Inflammatory macrophage treated with lipopolysaccharide for 1 hour (primary cell): Measurements from ENCODE around the gene RMND5B.
A peak's percentile ranks its signal among the peaks of the same experiment; 100 is the strongest.
"Not testable (repeated sequence)": the region's sequence is repeated elsewhere in the genome, so short reads cannot be mapped to it uniquely, and the experiment has no call there.

Experiments used
- DNase-seq, 2 donors: peaks; one replicate each; pipeline ENCODE4 v3.0.0-alpha.2; 2020 to 2022

Gene RMND5B

GRCh38 chr5:178130576-178131445, at the start of gene RMND5B:
TSS of gene RMND5B (plus strand) at chr5:178131014. CDS start at chr5:178138120, 7,106 bp downstream.
- DNase-seq, result peak; percentile 71 to 81

GRCh38 chr5:178081571-178082243, 49.1 kb upstream of the RMND5B start:
- no peak for DNase-seq

- no peak for DNase-seq
Observed at GRCh38 chr5:178083922-178084321, 46.9 kb upstream of the RMND5B start.

GRCh38 chr5:178085316-178085715, 45.5 kb upstream of the RMND5B start:
- DNase-seq, result no peak

- no peak for DNase-seq
Observed at GRCh38 chr5:178086266-178086665, 44.5 kb upstream of the RMND5B start.

DNA sequence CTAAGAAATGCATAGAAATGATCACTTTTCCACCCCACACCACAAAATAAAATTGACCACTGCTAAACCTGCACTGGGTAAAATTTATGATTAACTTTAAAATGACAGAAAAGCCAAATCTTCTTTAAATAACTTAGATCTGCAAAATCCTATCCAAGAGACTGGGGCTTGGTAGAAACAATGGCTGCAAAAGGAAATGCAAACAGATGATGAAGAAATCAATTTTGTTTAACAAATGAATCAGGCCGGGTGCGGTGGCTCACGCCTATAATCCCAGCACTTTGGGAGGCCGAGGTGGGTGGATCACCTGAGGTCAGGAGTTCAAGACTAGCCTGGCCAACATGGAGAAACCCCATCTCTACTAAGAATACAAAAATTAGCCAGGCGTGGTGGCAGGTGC, 43.6 kb upstream of the RMND5B start:
- not testable (repeated sequence) for DNase-seq

GRCh38 chr5:178090856-178091255, 40.0 kb upstream of the RMND5B start:
- no peak for DNase-seq

- no peak for DNase-seq
Observed at GRCh38 chr5:178093134-178093533, 37.7 kb upstream of the RMND5B start.

DNA sequence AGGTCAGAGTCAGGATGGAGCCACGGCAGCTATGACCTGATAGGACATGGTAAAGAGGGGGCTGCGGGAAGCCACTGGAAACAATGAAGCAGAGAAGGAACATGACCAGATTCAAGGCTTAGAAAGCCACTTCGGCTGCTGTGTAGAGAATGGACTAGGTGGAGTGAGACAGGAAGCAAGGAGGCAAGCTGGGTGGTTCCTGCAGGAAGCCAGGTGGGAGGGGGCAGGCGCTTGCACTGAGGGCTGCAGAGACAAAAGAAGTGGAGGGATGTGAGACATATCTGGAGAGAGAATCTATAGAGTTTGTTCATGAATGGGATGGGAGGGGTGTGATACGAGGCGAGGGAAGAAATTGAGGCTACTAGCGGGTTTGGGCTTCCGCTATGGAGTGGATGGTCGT, 36.5 kb upstream of the RMND5B start:
- DNase-seq, result no peak

DNA sequence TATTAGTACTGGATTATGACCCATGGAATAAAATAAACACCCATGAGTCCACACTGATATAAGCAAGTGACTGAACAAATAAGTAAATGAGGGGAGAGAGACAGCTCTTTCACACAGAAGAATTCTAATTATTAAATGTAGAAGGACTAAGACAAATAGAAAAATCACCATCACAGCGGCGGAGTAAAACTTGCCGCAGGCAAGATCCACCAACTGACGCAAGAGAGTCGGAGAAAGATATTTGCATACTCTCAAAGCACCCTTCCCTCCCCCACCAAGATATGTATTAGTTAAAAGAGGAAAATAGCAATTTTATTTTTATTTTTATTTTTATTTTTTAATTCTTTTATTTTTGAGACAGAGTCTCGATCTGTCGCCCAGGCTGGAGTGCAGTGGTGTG, 32.1 kb upstream of the RMND5B start:
- DNase-seq, result no peak

DNA sequence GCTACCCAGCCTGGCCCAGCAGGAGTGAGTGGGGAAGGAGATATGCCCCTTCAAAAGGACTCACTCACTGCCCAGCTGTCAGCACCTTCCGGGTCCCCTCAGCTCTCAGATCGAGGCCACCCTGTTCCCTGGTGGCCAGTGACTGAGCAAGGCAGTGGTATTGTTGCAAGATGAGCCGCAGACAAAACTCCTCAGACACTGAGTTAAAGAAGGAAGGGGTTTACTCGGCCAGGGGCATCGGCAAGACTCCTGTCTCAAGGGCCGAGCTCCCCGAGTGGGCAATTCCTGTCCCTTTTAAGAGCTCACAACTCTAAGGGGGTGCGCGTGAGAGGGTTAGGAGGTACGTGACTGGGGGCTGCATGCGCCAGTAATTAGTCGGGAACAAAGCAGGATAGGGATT, 27.2 kb upstream of the RMND5B start:
- no peak for DNase-seq

GRCh38 chr5:178104492-178104891, 26.3 kb upstream of the RMND5B start:
- DNase-seq, result no peak

DNA sequence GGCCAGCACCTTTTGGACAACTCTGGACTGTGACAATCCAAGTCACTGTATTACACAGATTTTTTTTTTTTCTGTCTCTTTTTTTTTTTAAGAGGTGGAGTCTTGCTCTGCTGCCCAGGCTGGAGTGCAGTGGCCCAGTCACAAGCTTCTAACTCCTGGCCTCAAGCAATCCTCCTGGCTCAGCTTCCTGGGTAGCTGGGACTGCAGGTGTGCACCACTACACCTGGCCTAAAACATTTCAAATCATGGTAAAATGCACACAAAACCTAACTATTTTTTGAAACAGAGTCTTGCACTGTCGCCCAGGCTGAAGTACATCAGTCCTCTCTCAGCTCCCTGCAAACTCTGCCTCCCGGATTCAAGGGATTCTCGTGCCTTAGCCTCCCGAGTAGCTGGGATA, 24.7 kb upstream of the RMND5B start:
- no peak for DNase-seq

DNA sequence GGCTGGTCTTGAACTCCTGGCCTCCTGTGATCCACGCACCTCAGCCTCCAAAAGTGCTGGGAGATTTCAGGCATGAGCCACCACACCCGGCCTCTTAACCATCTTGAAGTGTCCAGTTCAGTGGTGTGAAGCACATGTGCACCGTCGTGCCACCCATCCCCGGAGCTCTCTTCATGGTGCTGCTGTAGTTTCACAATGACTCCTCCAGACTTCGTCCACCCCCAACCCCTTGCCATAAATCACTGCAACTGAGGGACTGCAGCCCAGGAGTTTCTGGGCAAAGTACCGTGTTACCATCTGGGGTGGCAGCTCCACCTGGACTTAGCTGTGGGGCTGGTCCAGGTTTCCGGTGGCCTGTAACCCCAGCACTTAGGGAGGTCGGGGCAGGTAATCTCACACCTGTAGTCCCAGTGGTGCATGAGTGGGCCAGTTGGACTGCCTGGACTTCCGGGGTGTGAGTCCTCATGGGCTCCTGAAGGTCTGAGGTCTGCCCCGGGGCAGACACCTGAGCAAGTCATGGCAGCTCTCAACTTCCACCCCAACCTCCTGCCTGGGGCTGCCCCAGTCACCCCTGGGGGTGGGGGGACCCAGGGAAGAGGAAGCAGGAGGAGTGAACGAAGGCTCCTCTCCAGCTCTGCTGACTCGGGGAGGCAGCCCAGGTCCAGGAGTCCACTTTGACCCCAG, 24.1 kb upstream of the RMND5B start:
- DNase-seq, result no peak

DNA sequence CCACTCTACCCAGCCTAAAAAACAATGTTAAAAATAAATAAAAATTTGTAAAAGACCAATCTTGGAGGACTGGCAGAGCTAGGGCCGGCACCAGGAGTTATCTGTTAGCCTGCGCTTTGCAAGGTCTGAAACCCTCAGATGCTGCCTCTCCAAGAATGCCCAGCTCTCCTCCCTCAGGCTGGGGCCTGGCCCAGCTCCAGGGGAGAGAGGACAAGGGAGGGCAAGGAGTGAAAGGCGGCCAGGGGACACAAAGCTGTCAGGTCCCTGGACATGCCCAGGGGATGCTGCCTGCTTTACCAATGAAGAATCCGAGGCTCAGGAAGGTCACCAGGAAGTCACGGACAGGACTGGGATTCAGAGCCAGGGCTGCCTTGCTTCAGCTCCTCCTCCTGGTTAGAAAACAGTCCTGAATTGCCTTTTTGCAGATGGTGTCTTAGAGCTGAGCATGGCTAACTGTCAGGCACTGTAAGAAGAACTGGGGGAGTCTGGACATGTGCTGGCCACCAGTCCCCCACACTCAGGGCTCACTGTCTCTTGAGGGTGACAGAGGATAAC, 23.0 kb upstream of the RMND5B start:
- DNase-seq, result no peak

- no peak for DNase-seq
Observed at GRCh38 chr5:178108446-178108845, 22.4 kb upstream of the RMND5B start.

GRCh38 chr5:178108966-178109365, 21.8 kb upstream of the RMND5B start:
- DNase-seq, result peak in 1 of 2 donors; percentile 36

- DNase-seq, result no peak
Observed at GRCh38 chr5:178110511-178110910, 20.3 kb upstream of the RMND5B start.

GRCh38 chr5:178111925-178112324, 18.9 kb upstream of the RMND5B start:
- DNase-seq, result no peak

DNA sequence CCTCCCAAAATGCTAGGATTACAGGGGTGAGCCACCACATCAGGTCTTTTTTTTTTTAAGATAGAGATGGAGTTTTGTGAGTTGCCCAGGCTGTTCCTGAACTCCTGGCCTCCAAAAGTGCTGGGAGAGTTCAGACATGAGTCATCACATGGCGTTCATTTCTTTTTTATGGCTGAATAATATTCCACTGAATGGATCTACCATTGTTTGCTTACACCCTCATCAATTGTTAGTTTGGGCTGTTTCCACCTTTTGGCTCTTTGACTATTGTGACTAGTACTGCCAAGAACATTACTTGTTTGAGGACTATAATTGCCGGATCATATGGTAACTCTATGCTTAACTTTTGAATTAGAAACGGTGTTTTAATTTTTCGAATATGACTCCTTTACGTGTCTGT, 18.3 kb upstream of the RMND5B start:
- no peak for DNase-seq

- peak; percentile 58 to 62 for DNase-seq
Observed at GRCh38 chr5:178113141-178113787, 17.6 kb upstream of the RMND5B start, which contains the start of gene N4BP3. TSS of gene N4BP3 (plus strand) at chr5:178113532. CDS start at chr5:178119584, 6,052 bp downstream.

DNA sequence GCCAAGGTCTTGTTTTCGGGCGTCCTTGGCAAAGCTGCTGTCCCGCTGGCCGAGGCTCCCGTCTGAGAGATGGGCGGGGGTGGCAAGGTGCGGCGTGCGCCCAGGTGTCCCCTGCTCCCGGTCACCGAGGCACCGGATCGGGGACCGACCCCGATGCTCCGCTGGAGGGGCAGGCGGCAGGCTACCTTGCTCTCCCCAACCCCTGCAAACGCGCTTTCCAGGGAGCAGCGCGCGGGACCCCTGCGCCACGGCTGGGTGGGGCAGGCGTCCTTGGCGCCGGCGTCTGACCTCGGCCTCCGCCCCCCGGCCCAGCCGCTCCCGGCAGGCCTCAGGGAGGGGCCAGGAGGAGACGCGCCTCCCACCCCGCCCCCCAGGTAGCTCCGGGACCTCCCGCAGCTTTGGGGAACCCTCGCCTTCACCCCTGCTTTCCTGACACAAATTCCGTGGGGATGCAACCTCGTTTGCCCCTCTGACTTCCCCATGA, 16.9 kb upstream of the RMND5B start:
- DNase-seq, result no peak
